HG03378 (cell line): ENCODE data around the gene RPS6KC1.
A peak's percentile ranks its signal among the peaks of the same experiment; 100 is the strongest.
"Not testable (repeated sequence)": the region's sequence is repeated elsewhere in the genome, so short reads cannot be mapped to it uniquely, and the experiment has no call there.

Experiments
- ATAC-seq: cut with Tn5 transposase; IDR thresholded peaks from one replicate; pipeline ENCODE4 v1.9.1; 2021; ENCODE audit warnings: mild to moderate bottlenecking, moderate library complexity; ENCODE audit not compliant: unreplicated experiment

Gene RPS6KC1

GRCh38 chr1:213200630-213201029 lies 149.6 kb downstream of the RPS6KC1 start:
- ATAC-seq, result no peak

- no peak for ATAC-seq
Observed at GRCh38 chr1:213201380-213202155, 150.5 kb downstream of the RPS6KC1 start.

- ATAC-seq, result no peak
Observed at GRCh38 chr1:213211201-213211600, 160.2 kb downstream of the RPS6KC1 start.

- not testable (repeated sequence) for ATAC-seq
Observed at GRCh38 chr1:213219076-213219475, 168.0 kb downstream of the RPS6KC1 start.

GRCh38 chr1:213221209-213221608 lies 170.2 kb downstream of the RPS6KC1 start:
- no peak for ATAC-seq

GRCh38 chr1:213227458-213227857 lies 176.4 kb downstream of the RPS6KC1 start:
- ATAC-seq, result no peak

- ATAC-seq, result no peak
Observed at GRCh38 chr1:213231795-213232231, 180.8 kb downstream of the RPS6KC1 start.

GRCh38 chr1:213242883-213243282 lies 191.8 kb downstream of the RPS6KC1 start:
- no peak for ATAC-seq

GRCh38 chr1:213244664-213245091 lies 193.6 kb downstream of the RPS6KC1 start:
- ATAC-seq, result peak; percentile 75

GRCh38 chr1:213245260-213245910 lies 194.3 kb downstream of the RPS6KC1 start:
- no peak for ATAC-seq

GRCh38 chr1:213247038-213247437 lies 196.0 kb downstream of the RPS6KC1 start:
- no peak for ATAC-seq

GRCh38 chr1:213249395-213249794 lies 198.4 kb downstream of the RPS6KC1 start:
- no peak for ATAC-seq

GRCh38 chr1:213250041-213250440 lies 199.0 kb downstream of the RPS6KC1 start:
- no peak for ATAC-seq

GRCh38 chr1:213250446-213250845 lies 199.4 kb downstream of the RPS6KC1 start:
- no peak for ATAC-seq

GRCh38 chr1:213251972-213252371 lies 200.9 kb downstream of the RPS6KC1 start:
- no peak for ATAC-seq

- ATAC-seq, result peak; percentile 95
Observed at GRCh38 chr1:213256438-213257087, 205.5 kb downstream of the RPS6KC1 start.

- no peak for ATAC-seq
Observed at GRCh38 chr1:213260311-213261075, 209.5 kb downstream of the RPS6KC1 start.

GRCh38 chr1:213264531-213264930 lies 213.5 kb downstream of the RPS6KC1 start:
- no peak for ATAC-seq

GRCh38 chr1:213266983-213267772 lies 216.1 kb downstream of the RPS6KC1 start:
- no peak for ATAC-seq

- no peak for ATAC-seq
Observed at GRCh38 chr1:213268221-213268620, 217.2 kb downstream of the RPS6KC1 start.
